Esophagus (tissue), 2 donors: ENCODE measurements around the gene PGAP6. TPM values are rescaled to one million over a fixed set of nuclear protein-coding genes. Genes with fewer than 3 reads are reported as not detected.
"Not testable (repeated sequence)": the region's sequence is repeated elsewhere in the genome, so short reads cannot be mapped to it uniquely, and the experiment has no call there.

Source experiments
- H3K27ac ChIP-seq, 2 donors: one replicate each; pipeline ENCODE4 v1.5.1; 2013; ENCODE audit warnings: low read depth in 2 of 2, mild to moderate bottlenecking in 2 of 2, inconsistent platforms in 1 of 2, low read length in 1 of 2, moderate library complexity in 1 of 2
- H3K27me3 ChIP-seq, 2 donors: one replicate each; pipeline ENCODE4 v1.6.1; 2013; ENCODE audit warnings: low read length in 2 of 2, control low read depth in 1 of 2, mild to moderate bottlenecking in 1 of 2; ENCODE audit not compliant: insufficient read depth in 2 of 2, control insufficient read depth in 1 of 2
- H3K36me3 ChIP-seq, 2 donors: one replicate each; pipeline ENCODE4 v1.6.1; 2013; ENCODE audit warnings: low read length in 1 of 2; ENCODE audit not compliant: control insufficient read depth in 2 of 2, insufficient read depth in 2 of 2
- H3K4me1 ChIP-seq, 2 donors: one replicate each; pipeline ENCODE4 v1.6.1; 2013; ENCODE audit warnings: low read length in 1 of 2; ENCODE audit not compliant: control insufficient read depth in 2 of 2, insufficient read depth in 2 of 2
- H3K4me3 ChIP-seq, 2 donors: one replicate each; pipeline ENCODE4 v1.5.1; 2013; ENCODE audit warnings: low read length in 2 of 2, mild to moderate bottlenecking in 2 of 2, low read depth in 1 of 2, moderate library complexity in 1 of 2
- H3K9me3 ChIP-seq, 2 donors: one replicate each; pipeline ENCODE4 v1.6.1; 2013; ENCODE audit warnings: mild to moderate bottlenecking in 2 of 2, low read depth in 1 of 2, low read length in 1 of 2, moderate library complexity in 1 of 2; ENCODE audit not compliant: control insufficient read depth in 2 of 2, insufficient read depth in 1 of 2
- WGBS, 2 donors: extraction: QIAGEN DNeasy Blood & Tissue Kit; methylation state at CpG; one replicate each; pipeline ENCODE4 v1.1.7; 2013; 5-methylcytosine and 5-hydroxymethylcytosine counted together
- polyA plus RNA-seq, 2 donors: library from polyadenylated mRNA; stranded (reverse); fragments of 200-250 nt; gene quantifications; one replicate each; pipeline ENCODE4 v1.2.3, GENCODE V29; 2013
- donor health status: healthy with polysubstance abuse.
- donor health status: Bipolar disorder and iron deficiency.

The PGAP6 gene
- polyA plus RNA-seq, 2 donors = 30.3 to 44.3 TPM

DNA sequence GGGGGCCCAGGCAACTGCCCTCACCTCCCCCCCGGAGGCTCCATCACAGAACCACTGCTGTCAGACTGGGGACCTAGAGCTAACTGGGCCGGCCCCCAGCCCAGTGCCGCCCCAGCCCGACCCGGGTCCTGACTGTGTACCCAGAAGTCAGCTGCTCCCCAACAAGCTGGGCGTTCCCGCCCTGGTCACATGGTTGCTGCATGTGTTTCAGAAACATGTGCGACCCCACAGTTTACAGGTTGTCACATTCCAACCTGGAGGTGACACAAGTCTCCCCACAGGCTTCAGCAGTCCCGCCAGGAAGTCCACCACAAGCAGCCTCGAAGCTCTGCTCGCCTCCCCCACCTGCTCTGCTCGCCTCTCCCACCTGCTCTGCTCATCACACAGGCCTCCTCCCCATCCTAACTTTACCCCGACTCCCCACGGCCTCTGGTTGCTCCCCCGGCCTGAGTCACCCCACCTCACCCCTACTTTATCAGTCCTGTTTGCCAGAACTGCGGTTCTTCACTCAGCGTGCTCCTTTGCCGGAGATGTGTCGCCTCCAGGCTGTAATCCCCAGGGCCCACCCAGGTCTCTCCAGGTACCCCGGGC is 12.4 kb downstream of the PGAP6 start:
- no peak overlapping the region for H3K4me3 ChIP-seq
- no peaks in the 10 kb centered on the region for H3K27me3 ChIP-seq
- no peak overlapping the region for H3K27ac ChIP-seq
- H3K36me3 ChIP-seq = peaks cover 3 to 51% of the 10 kb centered on the region in 2 donors
- WGBS, 2 donors = 70 to 78% methylated on average over 20 of the region's 20 CpGs
- peaks cover 0 to 3% of the 10 kb centered on the region in 2 donors for H3K4me1 ChIP-seq
- no peaks in the 10 kb centered on the region for H3K9me3 ChIP-seq

DNA sequence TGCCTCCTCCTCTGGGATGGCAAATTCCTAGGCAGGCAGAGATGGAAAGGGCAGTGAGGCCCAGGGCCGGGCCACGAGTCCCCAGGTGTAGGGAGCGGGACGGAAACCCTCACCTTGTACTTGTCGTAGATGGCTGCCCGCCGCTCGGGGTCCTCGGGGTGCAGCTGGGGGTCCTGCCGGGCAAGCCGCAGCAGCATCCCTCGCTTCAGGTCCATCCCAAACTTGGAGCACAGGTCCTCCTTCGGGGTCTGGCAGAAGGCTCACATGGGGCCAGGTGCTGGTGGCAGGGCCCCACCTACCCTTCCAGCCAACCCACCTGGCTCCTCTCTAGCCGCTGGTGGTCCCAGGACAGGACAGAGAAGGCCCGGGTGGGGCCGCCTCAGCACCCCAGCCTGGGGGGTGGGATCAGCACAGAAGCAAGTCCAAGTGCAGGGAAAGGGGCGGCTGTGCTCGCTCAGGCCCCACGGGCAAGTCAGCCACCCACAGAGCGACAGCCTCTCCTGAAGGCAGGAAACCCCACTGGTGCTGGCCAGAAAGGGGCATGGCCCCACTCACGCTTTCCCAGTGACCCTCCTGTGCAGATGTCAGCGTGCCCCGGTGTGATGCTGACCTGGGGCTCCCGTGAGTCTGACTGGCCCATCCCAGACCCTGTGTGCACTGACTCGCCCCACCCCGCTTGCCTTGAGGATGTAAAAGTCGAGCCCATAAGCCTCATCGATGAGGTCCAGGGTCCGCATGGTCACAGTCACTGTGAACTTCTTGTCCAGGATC is 13.2 kb downstream of the PGAP6 start:
- H3K27me3 ChIP-seq = no peaks in the 10 kb centered on the region
- H3K36me3 ChIP-seq = peaks cover 3 to 43% of the 10 kb centered on the region in 2 donors
- H3K9me3 ChIP-seq = no peaks in the 10 kb centered on the region
- H3K4me1 ChIP-seq = peaks cover 0 to 3% of the 10 kb centered on the region in 2 donors
- WGBS, 2 donors = 94% methylated on average over 29 of the region's 29 CpGs
- no peak overlapping the region for H3K4me3 ChIP-seq
- H3K27ac ChIP-seq = no peak overlapping the region

- no peak overlapping the region for H3K27ac ChIP-seq
- H3K36me3 ChIP-seq = peaks cover 3 to 35% of the 10 kb centered on the region in 2 donors
- H3K27me3 ChIP-seq = no peaks in the 10 kb centered on the region
- WGBS, 2 donors = 91 to 96% methylated on average over 18 of the region's 18 CpGs
- no peaks in the 10 kb centered on the region for H3K9me3 ChIP-seq
- H3K4me3 ChIP-seq = no peak overlapping the region
- peaks cover 0 to 3% of the 10 kb centered on the region in 2 donors for H3K4me1 ChIP-seq
Observed at GRCh38 chr16:367333-367903, 14.4 kb downstream of the PGAP6 start.

GRCh38 chr16:366476-366875 is 15.3 kb downstream of the PGAP6 start:
- Histone ChIP-seq H3K27me3 (no peaks in the 10 kb centered on the region), H3K9me3 (no peaks in the 10 kb centered on the region), H3K27ac (no peak overlapping the region), H3K4me1 (peaks cover 0 to 7% of the 10 kb centered on the region in 2 donors), H3K36me3 (peaks cover 3 to 28% of the 10 kb centered on the region in 2 donors), H3K4me3 (no peak overlapping the region)
- WGBS, 2 donors = 87 to 93% methylated on average over 10 of the region's 10 CpGs

GRCh38 chr16:364595-365491 is 16.9 kb downstream of the PGAP6 start:
- Histone ChIP-seq H3K4me3 (no peak overlapping the region), H3K36me3 (peaks cover 3 to 28% of the 10 kb centered on the region in 2 donors), H3K4me1 (peaks cover 0 to 4% of the 10 kb centered on the region in 2 donors), H3K27me3 (no peaks in the 10 kb centered on the region), H3K9me3 (no peaks in the 10 kb centered on the region), H3K27ac (no peak overlapping the region)
- 54 to 60% methylated on average over 19 of the region's 19 CpGs for WGBS, 2 donors

DNA sequence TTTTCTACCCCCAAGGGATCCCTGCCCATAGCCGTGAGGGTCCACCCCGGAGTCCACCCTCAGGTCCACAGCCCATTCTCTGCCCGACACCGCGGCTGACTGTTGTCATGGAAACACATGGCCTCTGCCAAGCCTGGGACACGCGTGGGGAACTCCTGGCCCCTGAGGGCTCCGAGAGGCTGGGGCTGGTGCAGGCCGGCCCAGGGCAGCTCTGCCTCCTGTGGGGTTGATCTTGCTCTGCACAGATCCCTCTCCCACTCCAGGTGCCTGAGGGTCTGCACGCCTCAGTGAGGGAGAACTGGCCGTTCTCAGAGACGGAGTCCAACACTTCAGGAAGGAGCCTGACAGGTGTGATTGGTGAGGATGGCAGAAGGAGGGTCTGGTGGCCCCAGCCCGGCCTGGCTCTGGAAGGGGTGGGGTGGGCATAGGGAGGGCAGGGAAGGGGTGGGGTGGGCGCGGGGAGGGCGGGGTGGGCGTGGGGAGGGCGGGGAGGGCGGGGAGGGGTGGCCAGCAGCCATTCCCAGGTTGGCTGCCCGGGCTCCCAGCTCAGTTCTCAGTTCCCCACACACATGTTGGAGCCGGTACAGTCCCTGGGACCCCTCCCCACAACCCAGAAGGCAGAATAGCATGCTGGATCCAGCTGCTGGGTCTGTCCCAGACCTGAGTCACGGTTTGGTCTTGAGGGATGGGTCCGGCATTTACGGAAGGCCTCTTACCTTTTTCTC is 17.9 kb downstream of the PGAP6 start:
- Histone ChIP-seq H3K9me3 (no peaks in the 10 kb centered on the region), H3K36me3 (peaks cover 3 to 25% of the 10 kb centered on the region in 2 donors), H3K27me3 (no peaks in the 10 kb centered on the region), H3K4me3 (no peak overlapping the region), H3K4me1 (peaks cover 0 to 4% of the 10 kb centered on the region in 2 donors), H3K27ac (no peak overlapping the region)
- 25 to 28% methylated on average over 18 to 19 of the region's 24 CpGs for WGBS, 2 donors

- H3K36me3 ChIP-seq = peaks cover 0 to 18% of the 10 kb centered on the region in 2 donors
- 43 to 52% methylated on average over 18 to 20 of the region's 20 CpGs for WGBS, 2 donors
- H3K27me3 ChIP-seq = no peaks in the 10 kb centered on the region
- no peak overlapping the region for H3K4me3 ChIP-seq
- H3K27ac ChIP-seq = no peak overlapping the region
- peaks cover 0 to 4% of the 10 kb centered on the region in 2 donors for H3K4me1 ChIP-seq
- H3K9me3 ChIP-seq = no peaks in the 10 kb centered on the region
Observed at GRCh38 chr16:363110-363765, 18.5 kb downstream of the PGAP6 start.

GRCh38 chr16:362702-362999 is 19.1 kb downstream of the PGAP6 start:
- not testable (repeated sequence) for H3K9me3 ChIP-seq, H3K27me3 ChIP-seq, H3K4me1 ChIP-seq, H3K4me3 ChIP-seq, H3K27ac ChIP-seq
- peaks cover 0 to 12% of the 10 kb centered on the region in 2 donors for H3K36me3 ChIP-seq
- WGBS, 2 donors = 66 to 84% methylated on average over 14 to 24 of the region's 24 CpGs
